Hepatocyte (in vitro differentiated cells): ENCODE results near the gene KRT38.

ENCODE experiments used
- CTCF ChIP-seq: fragments of 200-600 bp; sonication (generic); IDR thresholded peaks from 2 replicates; pipeline ENCODE4 v1.5.1; 2016; ENCODE audit warnings: antibody characterized with exemption, mild to moderate bottlenecking; ENCODE audit not compliant: poor library complexity
- EZH2 ChIP-seq: fragments of 200-600 bp; sonication (generic); IDR thresholded peaks from 2 replicates; pipeline ENCODE4 v1.6.1; 2016; ENCODE audit warnings: antibody characterized with exemption, mild to moderate bottlenecking, borderline replicate concordance
- EZH2phosphoT487 ChIP-seq: fragments of 200-600 bp; sonication (generic); IDR thresholded peaks from one replicate; pipeline ENCODE4 v1.6.1; 2018; ENCODE audit warnings: antibody characterized with exemption, mild to moderate bottlenecking, low read depth, moderate library complexity; ENCODE audit not compliant: unreplicated experiment, severe bottlenecking

GRCh38 chr17:41455236-41455635 is 14.5 kb upstream of the KRT38 start:
- no peak for TF ChIP-seq EZH2phosphoT487
- TF ChIP-seq CTCF, result no peak
- no peak for TF ChIP-seq EZH2
